Stimulated activated naive CD8-positive, alpha-beta T cell treated with anti-CD3 and anti-CD28 coated beads, Interleukin-15, Interleukin-2, amounts not matched to agents 100 ng/mL and 50 ng/mL, for 24 hours (primary cell): Measurements from ENCODE around the gene RABL6.
A peak's percentile ranks its signal among the peaks of the same experiment; 100 is the strongest.

Experiments used
- H3K27ac Mint-ChIP-seq: one replicate; pipeline ENCODE4 v1.8.0; 2021; ENCODE audit warnings: mild to moderate bottlenecking, mixed read lengths
- H3K27me3 Mint-ChIP-seq: one replicate; pipeline ENCODE4 v1.8.0; 2021; ENCODE audit warnings: mixed read lengths
- H3K36me3 Mint-ChIP-seq: one replicate; pipeline ENCODE4 v1.8.0; 2021; ENCODE audit warnings: low read depth, mixed read lengths
- H3K4me1 Mint-ChIP-seq: one replicate; pipeline ENCODE4 v1.8.0; 2021; ENCODE audit warnings: low read depth, mixed read lengths
- H3K4me3 Mint-ChIP-seq: one replicate; pipeline ENCODE4 v1.8.0; 2021; ENCODE audit warnings: mild to moderate bottlenecking, mixed read lengths
- H3K9me3 Mint-ChIP-seq: one replicate; pipeline ENCODE4 v1.8.0; 2021; ENCODE audit warnings: mixed read lengths

RABL6 gene

GRCh38 chr9:136848393-136849037 is 40.8 kb downstream of the RABL6 start:
- peak overlapping the region; percentile 61 for H3K27ac Mint-ChIP-seq
- no peaks in the 10 kb centered on the region for H3K9me3 Mint-ChIP-seq
- peak overlapping the region; percentile 88 for H3K4me3 Mint-ChIP-seq
- peaks cover 16% of the 10 kb centered on the region for H3K4me1 Mint-ChIP-seq
- H3K36me3 Mint-ChIP-seq = no peaks in the 10 kb centered on the region
- H3K27me3 Mint-ChIP-seq = peaks cover 8% of the 10 kb centered on the region

- Mint-ChIP-seq H3K27me3 (peaks cover 8% of the 10 kb centered on the region), H3K4me1 (peaks cover 12% of the 10 kb centered on the region)
Measured at GRCh38 chr9:136849038-136849959, 41.6 kb downstream of the RABL6 start, which contains the start of gene PHPT1. Gene PHPT1 (plus strand): TSS chr9:136849409. CDS start chr9:136849431, 22 bp downstream.

DNA sequence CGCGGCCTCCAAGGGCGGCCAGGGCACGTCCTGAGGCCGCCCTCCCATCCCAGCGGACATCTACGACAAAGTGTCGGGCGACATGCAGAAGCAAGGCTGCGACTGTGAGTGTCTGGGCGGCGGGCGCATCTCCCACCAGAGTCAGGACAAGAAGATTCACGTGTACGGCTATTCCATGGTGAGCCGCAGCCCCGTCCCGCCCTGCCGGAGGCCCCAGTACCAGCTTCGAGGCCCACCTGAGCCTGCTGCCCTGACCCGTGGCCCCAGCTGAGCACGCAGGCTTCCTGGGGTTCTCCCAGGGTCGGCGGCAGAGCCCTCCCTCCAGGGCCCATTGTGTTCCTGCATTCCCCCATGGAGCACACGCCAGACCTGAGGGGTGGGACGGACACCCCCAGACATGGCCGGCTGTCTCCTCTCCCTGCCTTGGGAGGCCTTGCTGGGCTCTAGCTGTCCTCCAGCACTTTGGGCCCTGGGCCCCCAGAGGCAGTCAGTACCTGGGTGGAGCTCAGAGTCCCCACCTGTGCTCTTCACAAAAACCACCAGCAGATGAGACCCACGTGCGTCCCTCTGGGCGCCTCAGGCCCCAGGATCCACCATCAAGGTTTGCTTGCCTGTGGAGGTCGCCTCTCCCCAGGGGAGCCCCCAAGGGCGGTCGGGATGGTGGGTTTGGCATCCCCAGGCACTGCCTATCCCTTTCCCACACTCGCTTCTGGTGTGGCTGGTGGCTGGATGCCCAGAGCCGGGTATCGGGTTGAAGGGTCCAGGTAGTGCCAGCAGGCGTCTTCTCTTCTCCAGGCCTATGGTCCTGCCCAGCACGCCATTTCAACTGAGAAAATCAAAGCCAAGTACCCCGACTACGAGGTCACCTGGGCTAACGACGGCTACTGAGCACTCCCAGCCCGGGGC is 42.5 kb downstream of the RABL6 start:
- peak overlapping the region; percentile 88 for H3K4me3 Mint-ChIP-seq
- H3K36me3 Mint-ChIP-seq = no peaks in the 10 kb centered on the region
- H3K4me1 Mint-ChIP-seq = peaks cover 12% of the 10 kb centered on the region
- H3K27me3 Mint-ChIP-seq = peaks cover 8% of the 10 kb centered on the region
- no peaks in the 10 kb centered on the region for H3K9me3 Mint-ChIP-seq
- no peak overlapping the region for H3K27ac Mint-ChIP-seq

More at GRCh38 chr9:136849038-136849959, 41.6 kb downstream of the RABL6 start, which contains the start of gene PHPT1:
- Mint-ChIP-seq H3K4me3 (peak within 1 kb of the TSS; percentile 88), H3K27ac (peak within 1 kb of the TSS; percentile 84), H3K9me3 (no peaks in the 10 kb centered on the region), H3K36me3 (no peaks in the 10 kb centered on the region)

GRCh38 chr9:136850866-136851775 is 43.4 kb downstream of the RABL6 start:
- Mint-ChIP-seq H3K4me3 (peak overlapping the region; percentile 5), H3K4me1 (peaks cover 12% of the 10 kb centered on the region), H3K9me3 (no peaks in the 10 kb centered on the region), H3K27me3 (peaks cover 7% of the 10 kb centered on the region), H3K27ac (no peak overlapping the region), H3K36me3 (no peaks in the 10 kb centered on the region)

DNA sequence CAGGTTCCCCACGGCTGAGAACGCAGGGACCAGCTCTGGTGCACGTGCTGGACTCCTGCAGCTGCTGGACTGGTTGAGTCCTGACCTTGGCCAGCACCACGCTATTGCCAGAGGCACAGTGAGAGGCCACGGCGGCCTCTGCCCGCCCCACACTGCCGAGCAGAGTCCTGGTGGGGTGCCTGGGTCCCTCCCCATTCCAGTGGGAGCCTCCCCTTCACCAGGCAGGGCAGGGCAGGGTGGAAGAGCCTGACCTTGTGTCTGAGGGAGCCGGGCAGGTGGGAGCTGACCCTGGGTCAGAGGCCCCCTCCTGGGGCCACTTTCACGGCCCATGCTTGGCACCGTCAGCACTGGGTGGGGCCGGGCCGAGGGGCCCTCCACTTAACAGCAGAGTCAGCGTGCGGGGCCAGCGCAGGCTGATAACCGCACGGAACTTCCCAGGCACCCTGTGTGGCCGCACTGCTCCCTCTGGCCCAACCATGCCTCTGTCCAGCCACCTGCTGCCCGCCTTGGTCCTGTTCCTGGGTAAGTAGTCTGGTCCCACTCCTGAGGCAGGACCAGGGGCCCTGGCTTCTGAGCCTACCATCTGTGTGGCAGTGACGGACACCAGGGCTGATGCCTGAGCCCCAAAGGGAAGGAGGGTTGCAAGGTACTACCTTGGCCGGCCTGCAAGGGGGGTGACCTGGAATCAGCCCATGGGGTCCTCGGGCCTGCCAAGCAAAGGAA is 44.4 kb downstream of the RABL6 start, which contains the start of gene MAMDC4:
TSS of gene MAMDC4 (plus strand) at position 406 of the 723 bp plus-strand sequence. CDS start at position 477, 71 bp downstream.
- Mint-ChIP-seq H3K4me3 (no peak within 1 kb of the TSS), H3K9me3 (no peaks in the 10 kb centered on the region), H3K36me3 (no peaks in the 10 kb centered on the region), H3K27ac (no peak within 1 kb of the TSS), H3K27me3 (peaks cover 4% of the 10 kb centered on the region), H3K4me1 (peaks cover 12% of the 10 kb centered on the region)

DNA sequence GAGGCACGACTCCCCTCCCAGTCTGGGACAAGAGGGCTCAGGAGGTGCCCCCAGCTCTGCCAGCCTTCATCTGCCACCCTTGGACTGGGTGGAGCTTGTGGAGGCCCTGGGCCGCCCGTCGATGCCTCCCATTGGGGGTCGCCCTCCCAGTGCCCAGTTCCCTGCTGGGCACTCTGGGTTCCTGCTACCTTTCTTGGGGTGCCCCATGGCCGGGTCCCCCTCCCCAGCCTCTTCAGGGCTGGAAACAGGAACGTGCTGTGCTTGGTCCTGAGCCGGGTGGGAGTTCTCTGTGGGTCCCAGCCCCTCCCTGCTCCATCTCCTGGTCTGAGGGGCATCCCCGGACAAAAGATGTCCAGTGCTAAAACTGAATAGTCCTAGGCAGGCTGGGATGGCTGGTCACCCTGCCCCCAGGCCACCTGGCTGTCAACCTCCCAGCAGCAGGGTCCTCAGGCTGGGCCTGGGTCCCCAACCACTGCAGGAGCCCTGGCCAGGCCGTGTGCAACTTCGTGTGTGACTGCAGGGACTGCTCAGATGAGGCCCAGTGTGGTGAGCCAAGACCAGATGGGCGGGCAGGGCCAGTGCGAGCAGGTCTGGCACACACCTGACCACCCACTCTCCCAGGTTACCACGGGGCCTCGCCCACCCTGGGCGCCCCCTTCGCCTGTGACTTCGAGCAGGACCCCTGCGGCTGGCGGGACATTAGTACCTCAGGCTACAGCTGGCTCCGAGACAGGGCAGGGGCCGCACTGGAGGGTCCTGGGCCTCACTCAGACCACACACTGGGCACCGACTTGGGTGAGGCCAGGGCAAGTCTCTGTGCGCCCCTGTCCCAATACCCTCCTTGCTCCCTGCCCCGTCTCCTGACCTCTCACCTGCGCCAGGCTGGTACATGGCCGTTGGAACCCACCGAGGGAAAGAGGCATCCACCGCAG is 45.2 kb downstream of the RABL6 start:
- no peak overlapping the region for H3K27ac Mint-ChIP-seq
- peaks cover 7% of the 10 kb centered on the region for H3K4me1 Mint-ChIP-seq
- no peak overlapping the region for H3K4me3 Mint-ChIP-seq
- no peaks in the 10 kb centered on the region for H3K27me3 Mint-ChIP-seq
- H3K9me3 Mint-ChIP-seq = no peaks in the 10 kb centered on the region
- no peaks in the 10 kb centered on the region for H3K36me3 Mint-ChIP-seq

DNA sequence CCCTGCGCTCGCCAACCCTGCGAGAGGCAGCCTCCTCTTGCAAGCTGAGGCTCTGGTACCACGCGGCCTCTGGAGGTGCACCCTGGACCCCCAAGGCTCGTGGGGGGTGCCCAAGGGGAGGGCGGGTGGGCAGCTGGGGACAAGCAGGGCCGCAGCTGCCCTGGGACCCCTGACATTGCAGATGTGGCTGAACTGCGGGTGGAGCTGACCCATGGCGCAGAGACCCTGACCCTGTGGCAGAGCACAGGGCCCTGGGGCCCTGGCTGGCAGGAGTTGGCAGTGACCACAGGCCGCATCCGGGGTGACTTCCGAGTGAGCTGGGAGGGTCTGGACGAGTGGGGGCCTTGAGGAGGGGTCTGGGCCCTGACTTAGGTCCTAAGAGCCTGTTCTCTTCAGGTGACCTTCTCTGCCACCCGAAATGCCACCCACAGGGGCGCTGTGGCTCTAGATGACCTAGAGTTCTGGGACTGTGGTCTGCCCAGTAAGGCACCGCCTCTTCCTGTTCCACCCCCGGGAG is 45.9 kb downstream of the RABL6 start:
- Mint-ChIP-seq H3K4me1 (peaks cover 6% of the 10 kb centered on the region), H3K4me3 (no peak overlapping the region), H3K36me3 (no peaks in the 10 kb centered on the region), H3K27me3 (no peaks in the 10 kb centered on the region), H3K9me3 (no peaks in the 10 kb centered on the region), H3K27ac (no peak overlapping the region)

- Mint-ChIP-seq H3K4me3 (no peak overlapping the region), H3K27ac (no peak overlapping the region), H3K9me3 (no peaks in the 10 kb centered on the region), H3K27me3 (no peaks in the 10 kb centered on the region), H3K4me1 (peaks cover 3% of the 10 kb centered on the region), H3K36me3 (no peaks in the 10 kb centered on the region)
Measured at GRCh38 chr9:136854113-136854841, 46.5 kb downstream of the RABL6 start.

- Mint-ChIP-seq H3K36me3 (no peaks in the 10 kb centered on the region), H3K27me3 (no peaks in the 10 kb centered on the region), H3K27ac (no peak overlapping the region), H3K4me1 (peaks cover 3% of the 10 kb centered on the region), H3K4me3 (no peak overlapping the region), H3K9me3 (no peaks in the 10 kb centered on the region)
Measured at GRCh38 chr9:136854842-136855460, 47.2 kb downstream of the RABL6 start.

GRCh38 chr9:136855461-136856078 is 47.8 kb downstream of the RABL6 start:
- no peaks in the 10 kb centered on the region for H3K27me3 Mint-ChIP-seq
- H3K36me3 Mint-ChIP-seq = no peaks in the 10 kb centered on the region
- H3K4me3 Mint-ChIP-seq = no peak overlapping the region
- H3K9me3 Mint-ChIP-seq = no peaks in the 10 kb centered on the region
- no peak overlapping the region for H3K27ac Mint-ChIP-seq
- H3K4me1 Mint-ChIP-seq = no peaks in the 10 kb centered on the region

DNA sequence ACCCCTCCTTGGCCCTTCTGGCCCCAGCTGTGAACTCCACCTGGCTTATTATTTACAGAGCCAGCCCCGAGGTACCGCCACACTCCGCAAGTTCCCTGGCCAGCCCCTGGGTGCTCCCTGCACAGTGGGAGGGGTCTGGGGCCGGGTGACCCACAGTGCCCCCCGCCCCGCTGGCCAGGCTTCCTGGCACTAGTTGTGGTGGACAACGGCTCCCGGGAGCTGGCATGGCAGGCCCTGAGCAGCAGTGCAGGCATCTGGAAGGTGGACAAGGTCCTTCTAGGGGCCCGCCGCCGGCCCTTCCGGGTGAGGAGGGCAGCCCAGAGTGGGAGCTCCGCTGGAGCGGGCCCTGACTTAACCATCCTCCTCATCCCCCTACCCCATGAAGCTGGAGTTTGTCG is 48.3 kb downstream of the RABL6 start:
- H3K9me3 Mint-ChIP-seq = no peaks in the 10 kb centered on the region
- H3K27me3 Mint-ChIP-seq = no peaks in the 10 kb centered on the region
- H3K27ac Mint-ChIP-seq = no peak overlapping the region
- H3K4me1 Mint-ChIP-seq = no peaks in the 10 kb centered on the region
- H3K36me3 Mint-ChIP-seq = no peaks in the 10 kb centered on the region
- H3K4me3 Mint-ChIP-seq = no peak overlapping the region
